Body of pancreas (tissue), 4 donors: Measurements from ENCODE around the gene EFNA5. TPM values are rescaled to one million over a fixed set of nuclear protein-coding genes. Genes with fewer than 3 reads are reported as not detected.

Experiments used
- ATAC-seq: fragments of 150-250 bp; one replicate; pipeline ENCODE4 v1.9.1; 2016
- DNase-seq, 4 donors: peaks; one replicate each; pipeline ENCODE4 v3.0.0-alpha.2; 2019
- H3K27ac ChIP-seq, 4 donors: fragments of 200-600 bp; sonication (generic); 1 replicate in 3 of 4; 2 replicates in 1 of 4; pipeline versions ENCODE4 v1.5.1 to v1.6.1; 2016 to 2019; ENCODE audit warnings: mild to moderate bottlenecking in 1 of 4, mixed read lengths in 1 of 4, moderate library complexity in 1 of 4
- H3K27me3 ChIP-seq, 2 donors: fragments of 200-600 bp; sonication (generic); one replicate each; pipeline ENCODE4 v1.6.0; 2016; ENCODE audit warnings: mild to moderate bottlenecking in 1 of 2
- H3K36me3 ChIP-seq, 2 donors: fragments of 200-600 bp; sonication (generic); replicated peaks in 1 of 2; 2 replicates each; pipeline ENCODE4 v1.5.1; 2016; ENCODE audit warnings: low read depth in 2 of 2; ENCODE audit not compliant: insufficient read depth in 1 of 2
- H3K4me1 ChIP-seq: fragments of 200-600 bp; sonication (generic); one replicate; pipeline ENCODE4 v1.6.0; 2016
- H3K4me3 ChIP-seq, 2 donors: fragments of 200-600 bp; sonication (generic); 1 replicate in 1 of 2; 2 replicates in 1 of 2; pipeline ENCODE4 v1.5.1; 2016 to 2019
- H3K9me3 ChIP-seq, 3 donors: fragments of 200-600 bp; sonication (generic); 1 replicate in 2 of 3; 2 replicates in 1 of 3; pipeline ENCODE4 v1.5.1; 2016
- POLR2A ChIP-seq, 3 donors: fragments of 450-650 bp; IDR thresholded peaks; one replicate each; pipeline ENCODE4 v1.6.1; 2016; ENCODE audit warnings: antibody characterized with exemption in 3 of 3, mild to moderate bottlenecking in 2 of 3
- WGBS, 2 donors: methylation state at CpG; one replicate each; pipeline ENCODE4 v1.1.5; 2017; 5-methylcytosine and 5-hydroxymethylcytosine counted together
- intact Hi-C: fragments of 100-400 bp; cut with DNase I; formaldehyde crosslinking; loops from one replicate; pipeline ENCODE4 v1.15.1; 2023
- total RNA-seq, 2 donors: library from RNA; depleted of rRNA; stranded (reverse); fragments of >200 nt; gene quantifications; one replicate each; pipeline ENCODE4 v1.1.0, GENCODE V29; 2016
- TF ChIP-seq, protein P1 (sequence below), 7 experiments: fragments of 450-650 bp in 4 of 7; fragments of 200-600 bp in 3 of 7; sonication (generic) in 3 of 7; IDR thresholded peaks; one replicate each; pipeline ENCODE4 v1.5.1; 2016 to 2019; ENCODE audit warnings: antibody characterized with exemption in 7 of 7

Gene EFNA5
- total RNA-seq, 2 donors from 2014 or later = 1.3 to 3.4 TPM

DNA sequence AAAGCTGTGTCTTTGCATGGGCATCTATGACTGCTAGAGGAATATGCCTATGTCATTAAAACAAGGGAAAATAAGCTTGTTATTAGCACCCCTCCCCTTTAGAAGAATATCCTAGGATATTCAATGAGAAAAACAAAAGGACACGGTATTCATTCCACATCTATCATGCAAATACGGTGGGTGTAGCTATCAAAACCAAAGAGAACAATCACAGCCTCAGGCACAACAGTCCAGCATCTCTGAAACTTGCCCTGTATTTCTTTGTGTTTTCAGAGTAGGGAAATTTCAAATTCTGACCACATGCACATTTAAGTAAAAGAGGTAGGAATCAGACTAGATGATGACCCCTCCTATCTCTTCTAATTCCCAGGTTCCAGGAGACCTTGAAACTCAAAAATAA is 209.9 kb downstream of the EFNA5 start:
- DNase-seq = no peak
- WGBS, 2 donors = 47 to 75% methylated on average over 2 of the region's 2 CpGs
- no peak for TF ChIP-seq POLR2A (IDR thresholded peaks at IDR 0.05)
- TF ChIP-seq, protein P1, sequence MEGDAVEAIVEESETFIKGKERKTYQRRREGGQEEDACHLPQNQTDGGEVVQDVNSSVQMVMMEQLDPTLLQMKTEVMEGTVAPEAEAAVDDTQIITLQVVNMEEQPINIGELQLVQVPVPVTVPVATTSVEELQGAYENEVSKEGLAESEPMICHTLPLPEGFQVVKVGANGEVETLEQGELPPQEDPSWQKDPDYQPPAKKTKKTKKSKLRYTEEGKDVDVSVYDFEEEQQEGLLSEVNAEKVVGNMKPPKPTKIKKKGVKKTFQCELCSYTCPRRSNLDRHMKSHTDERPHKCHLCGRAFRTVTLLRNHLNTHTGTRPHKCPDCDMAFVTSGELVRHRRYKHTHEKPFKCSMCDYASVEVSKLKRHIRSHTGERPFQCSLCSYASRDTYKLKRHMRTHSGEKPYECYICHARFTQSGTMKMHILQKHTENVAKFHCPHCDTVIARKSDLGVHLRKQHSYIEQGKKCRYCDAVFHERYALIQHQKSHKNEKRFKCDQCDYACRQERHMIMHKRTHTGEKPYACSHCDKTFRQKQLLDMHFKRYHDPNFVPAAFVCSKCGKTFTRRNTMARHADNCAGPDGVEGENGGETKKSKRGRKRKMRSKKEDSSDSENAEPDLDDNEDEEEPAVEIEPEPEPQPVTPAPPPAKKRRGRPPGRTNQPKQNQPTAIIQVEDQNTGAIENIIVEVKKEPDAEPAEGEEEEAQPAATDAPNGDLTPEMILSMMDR (IDR thresholded peaks at IDR 0.05) = no peak

GRCh38 chr5:107459605-107460004 is 211.1 kb downstream of the EFNA5 start:
- H3K27me3 ChIP-seq = peaks cover 0 to 3% of the 10 kb centered on the region in 2 donors
- no peak for DNase-seq
- TF ChIP-seq POLR2A (IDR thresholded peaks at IDR 0.05) = no peak
- TF ChIP-seq, protein P1 (IDR thresholded peaks at IDR 0.05) = no peak
- H3K36me3 ChIP-seq = no peaks in the 10 kb centered on the region
- H3K9me3 ChIP-seq = no peaks in the 10 kb centered on the region
- H3K4me1 ChIP-seq = no peaks in the 10 kb centered on the region
- intact Hi-C loops = no loop called here
- H3K27ac ChIP-seq = no peak overlapping the region
- 94 to 96% methylated on average over 3 of the region's 3 CpGs for WGBS, 2 donors
- no peak overlapping the region for H3K4me3 ChIP-seq
- ATAC-seq = no peak

More for the DNA sequence above, 209.9 kb downstream of the EFNA5 start:
- no peaks in the 10 kb centered on the region for H3K36me3 ChIP-seq
- no peak overlapping the region for H3K4me3 ChIP-seq
- H3K4me1 ChIP-seq = no peaks in the 10 kb centered on the region
- H3K27me3 ChIP-seq = peaks cover 0 to 6% of the 10 kb centered on the region in 2 donors
- no peak for ATAC-seq
- H3K27ac ChIP-seq = no peak overlapping the region
- intact Hi-C loops = no loop called here
- no peaks in the 10 kb centered on the region for H3K9me3 ChIP-seq

- Histone ChIP-seq H3K27ac (no peak overlapping the region), H3K4me3 (no peak overlapping the region), H3K27me3 (peaks cover 0 to 3% of the 10 kb centered on the region in 2 donors), H3K9me3 (no peaks in the 10 kb centered on the region), H3K4me1 (no peaks in the 10 kb centered on the region), H3K36me3 (no peaks in the 10 kb centered on the region)
- TF ChIP-seq, protein P1 (IDR thresholded peaks at IDR 0.05) = no peak
- no peak for TF ChIP-seq POLR2A (IDR thresholded peaks at IDR 0.05)
- intact Hi-C loops = no loop called here
- DNase-seq (no peak), ATAC-seq (no peak)
- WGBS, 2 donors = 70 to 73% methylated on average over 5 of the region's 5 CpGs
These were observed 212.4 kb downstream of the EFNA5 start for GRCh38 chr5:107458322-107458721.

GRCh38 chr5:107457881-107458280 is 212.9 kb downstream of the EFNA5 start:
- no peak for ATAC-seq
- 47 to 62% methylated on average over 3 of the region's 3 CpGs for WGBS, 2 donors
- intact Hi-C loops = no loop called here

GRCh38 chr5:107457138-107457537 is 213.6 kb downstream of the EFNA5 start:
- no peaks in the 10 kb centered on the region for H3K4me1 ChIP-seq
- no peaks in the 10 kb centered on the region for H3K9me3 ChIP-seq
- H3K27me3 ChIP-seq = no peaks in the 10 kb centered on the region
- no peak overlapping the region for H3K4me3 ChIP-seq
- H3K36me3 ChIP-seq = no peaks in the 10 kb centered on the region
- intact Hi-C loops = no loop called here
- WGBS, 2 donors = 61 to 70% methylated on average over 3 of the region's 3 CpGs
- no peak for TF ChIP-seq POLR2A (IDR thresholded peaks at IDR 0.05)
- TF ChIP-seq, protein P1 (IDR thresholded peaks at IDR 0.05) = no peak
- DNase-seq = no peak
- no peak overlapping the region for H3K27ac ChIP-seq
- ATAC-seq = no peak

More at GRCh38 chr5:107457881-107458280, 212.9 kb downstream of the EFNA5 start:
- Histone ChIP-seq H3K36me3 (no peaks in the 10 kb centered on the region), H3K4me3 (no peak overlapping the region), H3K27ac (no peak overlapping the region), H3K27me3 (peaks cover 0 to 3% of the 10 kb centered on the region in 2 donors), H3K9me3 (no peaks in the 10 kb centered on the region), H3K4me1 (no peaks in the 10 kb centered on the region)
- no peak for DNase-seq
- TF ChIP-seq, protein P1 (IDR thresholded peaks at IDR 0.05) = no peak
- TF ChIP-seq POLR2A (IDR thresholded peaks at IDR 0.05) = no peak
